PC-9 (cell line): Measurements from ENCODE around the gene DPP4. TPM values are rescaled to one million over a fixed set of nuclear protein-coding genes. Genes with fewer than 3 reads are reported as not detected.

Experiments
- BruUV-seq: library from RNA; stranded (reverse); fragments of 400-500 nt; replicated peaks from 2 replicates; lab custom pipeline; 2021; lab: Mats Ljungman, UMichigan
- CTCF ChIA-PET: fragments of 300-600 bp; sonication (Branson Sonifier 250); formaldehyde crosslinking; loops from one replicate; lab custom pipeline; 2022; ENCODE audit warnings: antibody characterized with exemption; lab: Charles Lee
- POLR2A ChIA-PET: fragments of 300-600 bp; sonication (Branson Sonifier 250); formaldehyde crosslinking; loops from one replicate; lab custom pipeline; 2022; ENCODE audit warnings: antibody characterized with exemption; ENCODE audit not compliant: unreplicated experiment; lab: Charles Lee
- DNase-seq, 2 experiments: peaks; one replicate each; pipeline versions ENCODE4 v3.0.0 to v3.0.0-alpha.2; 2015 to 2022; ENCODE audit warnings: mixed read lengths in 1 of 2
- H2AFZ ChIP-seq: fragments of 200-600 bp; sonication (generic); 2 replicates; pipeline ENCODE4 v1.8.1; 2017; ENCODE audit warnings: antibody characterized with exemption
- H3F3A ChIP-seq: fragments of 200-600 bp; sonication (generic); 2 replicates; pipeline ENCODE4 v1.8.1; 2017; ENCODE audit warnings: antibody characterized with exemption, mild to moderate bottlenecking, low read depth; ENCODE audit not compliant: insufficient read depth
- H3K27ac ChIP-seq: fragments of 200-600 bp; sonication (generic); 2 replicates; pipeline ENCODE4 v1.6.1; 2016; ENCODE audit warnings: mixed run types
- H3K27me3 ChIP-seq: fragments of 200-600 bp; sonication (generic); 2 replicates; pipeline ENCODE4 v1.6.1; 2016; ENCODE audit warnings: low read depth, mixed run types; ENCODE audit not compliant: insufficient read depth
- H3K36me3 ChIP-seq: fragments of 200-600 bp; sonication (generic); 2 replicates; pipeline ENCODE4 v1.6.1; 2016; ENCODE audit warnings: low read depth, mixed run types
- H3K4me1 ChIP-seq: fragments of 200-600 bp; sonication (generic); replicated peaks from 2 replicates; pipeline ENCODE4 v1.6.1; 2016; ENCODE audit warnings: mixed run types; ENCODE audit not compliant: insufficient read depth
- H3K4me2 ChIP-seq: fragments of 200-600 bp; sonication (generic); 2 replicates; pipeline ENCODE4 v1.6.1; 2017; ENCODE audit warnings: mixed run types
- H3K4me3 ChIP-seq: fragments of 200-600 bp; sonication (generic); 2 replicates; pipeline ENCODE4 v1.6.1; 2016; ENCODE audit warnings: mixed run types
- H3K79me2 ChIP-seq: fragments of 200-600 bp; sonication (generic); 2 replicates; pipeline ENCODE4 v1.6.1; 2017; ENCODE audit warnings: low read depth, mixed run types
- H3K9me2 ChIP-seq: fragments of 200-600 bp; sonication (generic); 2 replicates; pipeline ENCODE4 v1.8.1; 2017; ENCODE audit warnings: mild to moderate bottlenecking; ENCODE audit not compliant: insufficient read depth
- H3K9me3 ChIP-seq: fragments of 200-600 bp; sonication (generic); 2 replicates; pipeline ENCODE4 v1.8.1; 2016; ENCODE audit warnings: low read depth; ENCODE audit not compliant: insufficient read depth
- H4K20me1 ChIP-seq: fragments of 200-600 bp; sonication (generic); 2 replicates; pipeline ENCODE4 v1.8.1; 2017; ENCODE audit not compliant: insufficient read depth
- CTCF ChIP-seq: fragments of 200-600 bp; sonication (generic); conservative IDR thresholded peaks from 2 replicates; pipeline ENCODE4 v1.6.1; 2017; ENCODE audit warnings: mixed run types, antibody characterized with exemption, mild to moderate bottlenecking, moderate library complexity
- EZH2 ChIP-seq: fragments of 200-600 bp; sonication (generic); IDR thresholded peaks from 2 replicates; pipeline ENCODE4 v1.8.0; 2017; ENCODE audit warnings: antibody characterized with exemption, low read depth
- intact Hi-C: fragments of 100-400 bp; cut with micrococcal nuclease; formaldehyde crosslinking; loops from one replicate; pipeline ENCODE4 v1.10.0; 2022; ENCODE audit not compliant: unreplicated experiment
- total RNA-seq: library from RNA; stranded (reverse); gene quantifications from 2 replicates; pipeline ENCODE4 v1.2.3, GENCODE V29; 2021

The DPP4 gene
- total RNA-seq, 1 experiment from 2014 or later: 0.35 TPM

GRCh38 chr2:162086904-162087303, 12.9 kb upstream of the DPP4 start:
- H3K79me2 ChIP-seq: no peaks in the 10 kb centered on the region
- H3K36me3 ChIP-seq: no peaks in the 10 kb centered on the region
- no peaks in the 10 kb centered on the region for H4K20me1 ChIP-seq
- CTCF ChIA-PET: no interaction called here
- TF ChIP-seq CTCF: no peak
- no peak for TF ChIP-seq EZH2
- H3K4me3 ChIP-seq: no peak overlapping the region
- H3K27me3 ChIP-seq: no peaks in the 10 kb centered on the region
- POLR2A ChIA-PET: no interaction called here
- H3K4me2 ChIP-seq: no peak overlapping the region
- H3F3A ChIP-seq: peaks cover 9% of the 10 kb centered on the region; the same call in 1 of the 2 replicates
- no peak overlapping the region for H2AFZ ChIP-seq
- no peak overlapping the region for H3K27ac ChIP-seq
- no peak for DNase-seq
- no TSS peak for BruUV-seq
- H3K9me3 ChIP-seq: no peaks in the 10 kb centered on the region
- peaks cover 3% of the 10 kb centered on the region; the same call in 1 of the 2 replicates for H3K9me2 ChIP-seq
- H3K4me1 ChIP-seq: peaks cover 8% of the 10 kb centered on the region; the same call in 1 of the 2 replicates
- intact Hi-C loops: no loop called here

DNA sequence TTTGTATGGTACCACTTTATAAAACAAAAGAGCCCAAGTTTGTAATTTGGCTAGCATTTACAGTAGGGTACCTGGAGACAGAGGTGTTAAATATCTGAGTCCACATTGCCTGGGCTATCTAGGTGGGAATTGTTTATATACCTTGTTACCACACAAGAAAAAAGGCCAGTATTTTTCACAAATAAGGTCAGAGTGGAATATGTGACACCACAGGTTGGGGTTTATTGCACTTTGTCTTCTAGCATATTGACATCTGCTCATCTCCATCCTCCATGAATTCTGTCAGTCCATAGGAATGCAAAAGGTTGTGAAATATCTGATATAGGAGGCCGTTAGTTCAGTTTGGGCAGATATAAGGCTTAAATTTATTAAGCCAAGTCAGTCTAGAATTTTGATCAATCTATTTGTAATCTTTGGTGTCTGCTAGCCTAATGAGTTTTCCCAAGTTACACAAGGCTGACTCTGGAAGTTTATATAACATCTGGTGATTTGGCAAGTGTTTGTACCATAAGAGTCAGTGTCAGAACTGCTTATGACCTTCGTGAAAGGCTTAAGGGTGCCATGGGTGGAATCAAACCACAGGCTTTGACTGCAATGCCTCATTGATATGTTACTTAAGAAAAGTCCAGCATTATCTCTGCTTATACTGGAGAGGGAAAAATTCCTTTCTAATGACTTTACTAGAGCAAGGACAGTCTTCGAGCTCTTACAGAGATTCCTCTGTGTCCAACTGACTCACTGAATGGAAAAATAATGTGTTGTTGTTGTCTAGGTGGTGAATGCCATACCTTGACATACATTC, 11.3 kb upstream of the DPP4 start:
- Histone ChIP-seq H3F3A (no peaks in the 10 kb centered on the region), H3K27ac (no peak overlapping the region), H3K4me1 (no peaks in the 10 kb centered on the region), H3K9me2 (peaks cover 3% of the 10 kb centered on the region; the same call in 1 of the 2 replicates), H2AFZ (no peak overlapping the region; the same call in 1 of the 2 replicates), H3K4me3 (no peak overlapping the region), H3K79me2 (no peaks in the 10 kb centered on the region), H4K20me1 (no peaks in the 10 kb centered on the region), H3K4me2 (no peak overlapping the region), H3K9me3 (no peaks in the 10 kb centered on the region), H3K36me3 (no peaks in the 10 kb centered on the region), H3K27me3 (no peaks in the 10 kb centered on the region)
- DNase-seq: no peak
- ChIA-PET CTCF (no interaction called here), POLR2A (no interaction called here)
- BruUV-seq: no TSS peak
- TF ChIP-seq CTCF (no peak), EZH2 (no peak)
- intact Hi-C loops: no loop called here

- peaks cover 3% of the 10 kb centered on the region; the same call in 1 of the 2 replicates for H3K9me2 ChIP-seq
- CTCF ChIA-PET: no interaction called here
- H3K27ac ChIP-seq: no peak overlapping the region
- no TSS peak for BruUV-seq
- no peak overlapping the region for H3K4me2 ChIP-seq
- no peaks in the 10 kb centered on the region for H3K27me3 ChIP-seq
- no peaks in the 10 kb centered on the region for H3K36me3 ChIP-seq
- DNase-seq: no peak
- H3K79me2 ChIP-seq: no peaks in the 10 kb centered on the region
- H4K20me1 ChIP-seq: no peaks in the 10 kb centered on the region
- H3K9me3 ChIP-seq: no peaks in the 10 kb centered on the region
- no peak overlapping the region for H2AFZ ChIP-seq
- H3K4me3 ChIP-seq: no peak overlapping the region
- POLR2A ChIA-PET: no interaction called here
- H3F3A ChIP-seq: no peaks in the 10 kb centered on the region
- intact Hi-C loops: no loop called here
- TF ChIP-seq EZH2: no peak
- TF ChIP-seq CTCF: no peak
- no peaks in the 10 kb centered on the region for H3K4me1 ChIP-seq
Observed at GRCh38 chr2:162084536-162084935, 10.5 kb upstream of the DPP4 start.
